ENCODE results near the gene HS3ST5.

DNA sequence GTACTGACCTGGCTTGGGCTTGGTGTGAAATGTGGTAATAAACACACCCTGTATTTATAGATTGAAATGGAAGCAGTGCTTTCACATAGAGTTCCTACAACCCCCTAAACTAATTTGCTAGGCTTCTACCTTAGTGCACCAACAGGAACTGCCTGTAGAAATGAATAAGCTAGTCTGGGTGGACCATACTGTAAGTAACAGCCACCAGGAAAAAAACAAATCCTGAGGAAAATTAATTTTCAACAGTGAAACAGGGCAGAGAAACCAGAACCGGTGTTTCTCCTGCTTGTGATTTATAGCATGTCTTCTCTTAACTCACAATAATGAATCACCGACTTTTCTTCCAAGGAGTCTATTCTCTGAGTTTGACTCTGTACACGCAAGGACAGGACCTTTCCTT, 187.1 kb downstream of the HS3ST5 start:
- TF ChIP-seq SP1 (IDR thresholded peaks at IDR 0.05) (no peak), HDGF (IDR thresholded peaks at IDR 0.05; ENCODE audit: borderline replicate concordance) (no peak), SUZ12 (IDR thresholded peaks at IDR 0.05) (no peak)
- TF ChIP-seq, protein P1, sequence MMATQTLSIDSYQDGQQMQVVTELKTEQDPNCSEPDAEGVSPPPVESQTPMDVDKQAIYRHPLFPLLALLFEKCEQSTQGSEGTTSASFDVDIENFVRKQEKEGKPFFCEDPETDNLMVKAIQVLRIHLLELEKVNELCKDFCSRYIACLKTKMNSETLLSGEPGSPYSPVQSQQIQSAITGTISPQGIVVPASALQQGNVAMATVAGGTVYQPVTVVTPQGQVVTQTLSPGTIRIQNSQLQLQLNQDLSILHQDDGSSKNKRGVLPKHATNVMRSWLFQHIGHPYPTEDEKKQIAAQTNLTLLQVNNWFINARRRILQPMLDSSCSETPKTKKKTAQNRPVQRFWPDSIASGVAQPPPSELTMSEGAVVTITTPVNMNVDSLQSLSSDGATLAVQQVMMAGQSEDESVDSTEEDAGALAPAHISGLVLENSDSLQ (IDR thresholded peaks at IDR 0.05): no peak
